Raji (cell line): Measurements from ENCODE around the gene LYRM4.

Experiments used
- POLR2A ChIP-seq: IDR thresholded peaks from 2 replicates; pipeline ENCODE4 v1.6.1; 2011; ENCODE audit warnings: low read depth, low read length, control low read depth; ENCODE audit not compliant: insufficient read depth

LYRM4 gene

DNA sequence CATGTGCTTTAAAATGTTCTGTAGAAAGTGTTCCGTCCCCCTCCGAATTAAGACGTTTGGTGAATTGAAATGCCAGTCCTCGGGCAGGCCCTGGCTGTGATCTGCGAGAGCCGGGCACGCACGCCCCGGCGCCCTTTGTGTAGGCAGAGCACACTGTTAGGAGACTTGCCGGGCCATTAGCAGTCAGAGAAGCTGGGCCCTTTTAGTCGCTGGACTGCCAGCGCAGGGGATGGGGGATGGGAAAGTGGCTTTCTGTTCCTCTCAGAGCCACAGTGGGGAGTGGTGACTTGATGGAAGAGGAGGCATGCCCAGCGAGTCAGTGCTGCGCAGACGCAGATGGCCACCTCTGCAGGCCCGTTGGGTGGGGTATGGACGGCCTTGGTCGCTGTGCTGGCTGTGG lies 173.4 kb downstream of the LYRM4 start:
- TF ChIP-seq POLR2A = no peak

DNA sequence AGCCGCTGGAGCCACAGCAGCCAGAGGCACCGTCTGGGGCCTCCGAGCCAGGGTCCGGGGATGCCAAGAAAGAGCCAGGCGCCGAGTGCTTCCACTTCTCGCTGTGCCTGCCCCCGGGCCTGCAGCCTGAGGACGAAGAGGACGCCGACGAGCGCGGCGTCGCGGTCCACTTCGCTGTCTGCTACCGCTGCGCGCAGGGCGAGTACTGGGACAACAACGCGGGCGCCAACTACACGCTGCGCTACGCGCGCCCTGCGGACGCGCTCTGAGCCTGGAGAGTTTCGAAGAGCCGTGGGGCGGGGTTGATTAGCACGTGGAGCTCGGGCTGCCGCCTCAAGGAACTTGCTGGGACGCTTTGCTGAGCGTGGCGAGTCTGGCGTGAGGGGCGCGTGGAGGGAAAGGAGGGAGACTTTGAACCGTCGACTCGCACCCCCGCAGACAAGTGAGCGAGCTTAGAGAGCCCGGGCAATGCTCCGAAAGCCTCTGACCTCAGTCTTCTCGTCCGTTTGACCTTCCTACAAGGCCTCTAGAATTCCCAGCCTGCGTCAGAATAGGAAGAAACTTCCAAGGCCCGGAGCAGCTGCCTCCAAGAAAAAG lies 174.4 kb downstream of the LYRM4 start:
- TF ChIP-seq POLR2A = no peak

DNA sequence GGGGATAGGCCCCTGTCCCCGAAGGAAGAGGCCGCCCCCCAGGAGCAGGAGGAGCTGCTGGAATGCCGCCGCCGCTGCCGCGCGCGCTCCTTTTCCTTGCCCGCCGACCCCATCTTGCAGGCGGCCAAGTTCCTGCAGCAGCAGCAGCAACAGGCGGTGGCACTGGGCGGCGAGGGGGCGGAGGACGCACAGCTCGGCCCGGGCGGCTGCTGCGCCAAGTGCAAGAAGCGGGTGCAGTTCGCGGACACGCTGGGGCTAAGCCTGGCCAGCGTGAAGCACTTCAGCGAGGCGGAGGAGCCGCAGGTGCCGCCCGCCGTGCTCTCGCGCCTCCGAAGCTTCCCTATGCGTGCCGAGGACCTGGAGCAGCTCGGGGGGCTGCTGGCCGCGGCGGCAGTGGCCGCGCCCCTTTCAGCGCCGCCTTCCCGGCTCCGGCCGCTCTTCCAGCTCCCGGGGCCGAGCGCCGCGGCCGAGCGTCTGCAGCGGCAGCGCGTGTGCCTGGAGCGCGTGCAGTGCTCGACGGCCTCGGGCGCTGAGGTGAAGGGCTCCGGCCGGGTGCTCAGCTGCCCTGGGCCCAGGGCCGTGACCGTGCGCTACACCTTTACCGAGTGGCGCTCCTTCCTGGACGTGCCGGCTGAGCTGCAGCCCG lies 175.0 kb downstream of the LYRM4 start:
- TF ChIP-seq POLR2A = no peak

DNA sequence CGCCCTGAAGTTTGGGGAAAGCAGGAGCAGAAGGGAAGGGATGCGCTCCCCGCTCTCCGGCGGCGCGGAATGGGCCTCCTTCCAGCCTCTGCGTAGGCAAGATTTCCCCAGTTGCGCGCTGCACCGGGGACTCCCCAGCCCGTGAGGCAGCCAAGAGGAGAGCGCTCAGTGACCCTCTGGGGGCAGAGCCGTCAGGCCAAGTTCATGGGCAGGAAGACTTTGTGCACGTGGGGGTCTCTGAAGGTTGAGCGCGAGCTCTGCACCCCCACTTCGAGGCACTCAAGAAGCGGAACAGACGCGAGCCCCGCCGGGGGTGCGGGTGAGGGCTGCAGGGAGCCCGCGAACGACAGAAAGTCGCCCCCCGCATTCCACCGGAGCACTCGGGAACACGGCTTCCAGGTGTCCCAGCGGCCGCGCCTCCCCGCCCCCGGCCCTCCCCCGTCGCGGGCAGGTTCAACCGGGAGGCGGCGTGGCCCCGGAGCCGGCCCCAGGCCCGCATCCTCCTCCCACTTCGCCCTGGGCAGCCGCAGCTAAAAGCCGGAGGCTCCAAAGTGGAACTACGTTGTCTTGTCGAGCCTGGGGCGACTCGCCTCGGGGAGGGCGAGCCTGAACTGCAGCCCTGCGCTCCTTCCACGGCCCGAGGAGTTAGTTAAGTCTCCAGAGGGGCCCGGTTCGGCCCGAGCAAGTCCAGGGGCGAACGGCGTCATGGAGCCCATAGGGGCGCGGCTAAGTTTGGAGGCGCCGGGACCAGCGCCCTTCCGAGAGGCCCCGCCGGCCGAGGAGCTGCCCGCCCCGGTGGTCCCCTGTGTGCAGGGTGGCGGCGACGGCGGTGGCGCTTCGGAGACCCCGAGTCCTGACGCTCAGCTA lies 175.7 kb downstream of the LYRM4 start, which contains the start of gene PPP1R3G:
PPP1R3G (plus strand) TSS at position 561 of the 867 bp plus-strand sequence; CDS start at position 706, 145 bp downstream.
- no peak for TF ChIP-seq POLR2A

DNA sequence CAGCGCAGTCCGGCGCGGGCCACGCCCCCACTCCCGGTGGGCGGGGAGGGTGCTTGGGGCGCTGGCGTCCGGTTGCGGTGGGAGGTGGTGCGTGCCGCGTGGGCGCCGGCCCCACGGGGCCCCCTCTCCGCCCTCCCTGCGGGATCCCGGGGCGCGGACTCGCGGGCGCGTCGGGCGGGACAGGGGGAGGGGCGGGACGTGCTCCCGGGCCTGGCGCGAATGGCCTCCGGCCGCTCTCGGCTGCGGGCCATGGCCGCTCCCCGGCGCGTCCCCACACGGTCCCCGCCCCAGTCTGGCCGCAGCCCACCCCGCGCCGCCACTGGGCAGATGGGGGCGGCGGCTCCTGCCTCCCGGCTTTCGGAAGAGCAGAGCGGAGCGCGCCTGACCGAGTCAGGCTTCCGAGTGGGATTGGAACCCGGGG lies 176.4 kb downstream of the LYRM4 start:
- no peak for TF ChIP-seq POLR2A

DNA sequence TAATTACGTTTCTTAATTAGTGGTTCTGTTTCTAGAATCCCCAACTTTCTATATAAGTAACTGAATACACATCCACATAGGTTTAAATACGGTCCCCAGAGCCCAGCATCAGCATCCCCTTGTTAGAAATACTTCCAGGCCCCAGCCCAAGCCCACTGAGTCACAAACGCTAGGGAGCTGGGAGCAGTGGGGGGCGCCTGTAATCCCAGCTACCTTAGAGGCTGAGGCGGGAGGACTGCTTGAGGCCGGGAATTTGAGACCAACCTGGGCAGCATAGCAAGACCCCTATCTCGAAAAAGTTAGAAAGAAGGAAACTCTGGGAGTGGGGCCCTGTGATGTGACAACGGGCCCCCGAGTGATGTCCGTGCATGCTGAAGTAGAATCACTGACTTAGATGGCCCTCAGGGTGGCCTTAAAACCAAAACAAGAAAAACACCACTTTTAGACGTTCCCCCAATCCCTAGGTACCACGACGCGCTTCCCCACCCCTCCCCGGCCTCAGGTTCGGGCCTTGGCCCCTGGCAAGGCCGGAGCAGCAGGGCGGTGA lies 176.9 kb downstream of the LYRM4 start:
- TF ChIP-seq POLR2A = no peak

DNA sequence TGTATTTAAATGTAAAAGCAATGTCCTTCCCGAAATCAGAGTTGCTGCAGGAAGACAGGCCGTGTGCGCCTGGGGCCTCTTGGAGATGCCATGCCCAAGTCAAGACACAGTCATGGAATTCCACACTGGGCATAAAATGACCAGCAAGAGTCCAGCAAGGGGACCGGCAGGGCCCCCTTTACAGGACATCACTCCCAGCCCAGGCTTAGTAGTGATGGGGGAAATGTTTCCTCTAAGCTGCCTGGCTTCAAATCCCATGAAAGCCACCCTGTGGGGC lies 177.5 kb downstream of the LYRM4 start:
- no peak for TF ChIP-seq POLR2A

DNA sequence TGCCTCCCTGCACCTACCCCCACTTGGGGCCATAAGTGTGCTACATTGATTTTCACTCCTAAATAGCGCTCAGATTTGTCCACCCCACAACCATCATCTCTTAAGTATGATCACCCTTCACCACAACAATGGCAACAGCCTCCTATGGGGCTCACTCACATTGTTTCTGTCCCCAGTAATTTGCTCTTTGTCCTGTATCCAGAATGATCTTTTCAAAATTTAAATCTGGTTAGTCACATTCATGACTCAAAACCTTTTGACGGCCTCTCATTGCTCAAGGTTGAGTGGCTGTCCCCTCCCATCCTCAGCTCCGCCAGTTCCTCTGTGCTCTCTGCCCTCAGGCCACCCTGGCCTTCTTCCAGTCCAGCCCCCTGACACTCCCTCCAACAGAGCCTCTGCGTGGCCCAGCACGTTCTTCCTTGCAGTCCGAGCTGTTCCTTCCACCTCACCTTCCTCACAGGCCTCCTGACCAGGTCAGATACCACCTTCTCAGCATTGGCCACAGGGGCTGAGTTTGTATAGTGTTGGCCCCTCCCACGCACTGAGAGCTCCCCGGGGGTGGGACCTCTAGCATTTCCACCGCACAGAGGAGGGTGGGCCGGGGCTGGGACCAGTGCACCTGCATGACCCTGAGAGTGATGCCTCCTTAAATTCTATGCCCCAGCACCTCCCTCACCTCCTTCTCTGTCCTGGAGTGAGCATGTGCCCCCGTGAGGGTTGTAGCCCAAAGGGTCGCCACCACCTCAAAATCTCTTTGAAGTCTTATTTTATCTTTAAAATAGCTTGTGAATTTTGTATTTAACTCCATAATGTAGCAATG lies 178.1 kb downstream of the LYRM4 start:
- TF ChIP-seq POLR2A = no peak

DNA sequence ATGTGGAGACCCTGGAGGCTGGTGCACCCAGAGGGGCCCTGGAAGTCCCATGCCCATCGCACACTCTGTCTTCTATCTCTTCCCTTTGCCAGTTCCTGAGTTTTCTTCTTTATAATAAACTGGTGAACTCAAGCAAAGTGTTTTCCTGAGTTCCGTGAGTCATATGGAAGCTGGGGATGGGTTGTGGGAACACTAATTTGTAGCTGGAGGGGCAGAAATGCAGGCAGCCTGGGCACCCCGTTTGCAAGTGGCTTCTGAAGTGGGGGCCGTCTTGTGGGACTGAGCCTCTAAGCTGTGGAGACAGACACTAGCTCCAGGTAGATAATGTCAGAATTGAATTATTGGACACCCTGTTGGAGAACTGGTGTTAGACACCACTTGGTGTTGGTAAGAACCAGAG lies 178.8 kb downstream of the LYRM4 start:
- no peak for TF ChIP-seq POLR2A

DNA sequence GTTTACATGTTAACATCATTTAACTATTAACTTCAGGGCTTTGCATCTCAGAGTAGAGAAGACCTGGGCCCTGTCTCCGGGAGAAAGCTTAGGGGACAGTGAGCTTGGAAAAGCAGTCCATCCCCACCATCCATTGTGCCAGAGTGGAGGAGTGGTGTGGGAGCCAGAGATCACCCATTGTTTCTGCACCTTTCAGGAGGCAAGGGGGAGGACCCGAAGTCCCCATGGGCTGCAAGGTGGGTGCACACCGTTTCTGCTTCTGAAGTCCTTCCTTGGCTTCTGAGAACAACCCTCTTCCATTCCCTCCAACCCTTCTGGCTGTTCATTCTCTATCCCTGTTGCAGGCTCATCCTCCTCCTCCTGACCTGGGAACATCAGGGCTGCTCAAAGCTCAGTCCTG lies 179.6 kb downstream of the LYRM4 start:
- TF ChIP-seq POLR2A = no peak

DNA sequence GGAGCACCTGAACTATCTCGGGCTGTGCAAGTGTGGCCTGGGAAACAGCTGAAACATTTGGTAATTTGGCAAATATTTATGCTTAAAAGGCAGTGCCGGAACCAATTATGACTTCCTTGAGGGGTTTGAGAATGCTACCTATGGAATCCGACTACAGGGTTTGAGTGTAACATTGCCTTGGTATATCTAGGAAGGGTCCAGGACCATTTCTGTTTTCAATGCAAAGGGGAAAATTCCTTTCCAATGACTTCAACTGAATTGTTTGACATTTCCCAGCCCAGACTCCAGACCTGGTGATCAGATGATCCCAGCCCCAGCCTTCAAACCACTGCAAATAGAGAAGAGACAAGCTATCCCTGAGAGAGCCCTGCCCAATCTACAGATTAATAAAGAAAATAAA lies 180.2 kb downstream of the LYRM4 start:
- TF ChIP-seq POLR2A = no peak

DNA sequence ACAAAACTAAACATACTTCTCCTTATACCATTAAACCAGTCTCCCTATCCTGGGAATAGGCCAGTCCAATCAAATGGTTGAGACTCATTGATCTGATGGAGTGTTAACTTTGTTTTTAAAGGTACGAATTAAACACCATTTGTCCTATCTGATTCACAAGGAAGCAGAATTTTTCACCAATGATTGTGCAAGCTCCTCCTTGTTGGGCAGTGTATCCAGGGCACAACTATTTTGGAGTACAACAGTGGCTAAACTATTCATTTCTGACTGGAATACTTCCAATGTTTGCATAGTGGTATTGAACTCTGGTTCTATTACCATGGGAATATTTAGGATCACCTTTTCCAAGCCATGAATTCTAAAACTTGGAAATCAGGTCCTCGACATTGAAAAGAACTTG lies 181.1 kb downstream of the LYRM4 start:
- TF ChIP-seq POLR2A = no peak

DNA sequence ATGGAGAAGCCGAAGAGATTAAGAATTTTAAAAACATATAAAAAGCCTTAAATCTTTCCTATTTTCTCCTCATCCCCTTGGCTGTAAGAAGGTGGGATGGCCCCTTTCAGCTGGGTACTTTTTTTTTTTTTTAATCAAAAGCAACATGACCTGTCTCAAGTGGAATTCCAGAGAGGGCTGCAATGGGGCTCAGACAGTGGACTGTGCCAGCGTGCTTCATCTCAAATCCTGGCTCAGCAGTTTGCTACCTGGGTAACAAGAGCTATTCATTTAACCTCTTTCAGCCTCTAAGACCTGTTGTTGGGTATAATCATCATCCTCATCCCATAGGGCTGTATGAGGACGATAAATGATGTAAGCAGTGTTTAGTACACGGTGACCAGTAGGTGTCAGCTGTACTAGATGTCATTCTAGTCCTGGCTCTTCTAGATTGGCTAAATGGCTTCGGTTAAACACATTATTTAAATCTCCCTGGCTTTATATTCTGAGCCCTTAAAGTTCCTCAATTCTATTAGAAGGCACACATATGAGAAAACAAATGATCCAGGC lies 182.6 kb downstream of the LYRM4 start:
- no peak for TF ChIP-seq POLR2A

DNA sequence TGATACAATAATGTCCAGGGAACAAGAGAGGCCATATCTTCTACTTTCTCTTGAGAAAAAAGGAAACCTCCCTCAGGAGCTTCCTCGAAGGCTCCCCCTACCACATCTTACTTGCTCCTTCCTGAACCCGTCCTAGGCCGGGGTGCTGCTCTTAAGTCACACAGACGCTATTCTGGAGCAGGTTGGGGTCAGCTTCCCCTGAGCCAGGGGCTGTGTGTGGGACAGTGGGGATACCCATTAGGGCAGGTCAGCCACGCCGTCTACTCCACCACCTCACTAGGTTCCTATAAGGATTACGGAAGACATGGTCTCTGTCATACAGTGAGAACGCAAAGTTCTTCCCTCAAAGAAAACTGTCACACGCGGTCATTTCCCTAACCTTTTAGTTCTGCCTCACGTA lies 183.8 kb downstream of the LYRM4 start:
- TF ChIP-seq POLR2A = no peak

DNA sequence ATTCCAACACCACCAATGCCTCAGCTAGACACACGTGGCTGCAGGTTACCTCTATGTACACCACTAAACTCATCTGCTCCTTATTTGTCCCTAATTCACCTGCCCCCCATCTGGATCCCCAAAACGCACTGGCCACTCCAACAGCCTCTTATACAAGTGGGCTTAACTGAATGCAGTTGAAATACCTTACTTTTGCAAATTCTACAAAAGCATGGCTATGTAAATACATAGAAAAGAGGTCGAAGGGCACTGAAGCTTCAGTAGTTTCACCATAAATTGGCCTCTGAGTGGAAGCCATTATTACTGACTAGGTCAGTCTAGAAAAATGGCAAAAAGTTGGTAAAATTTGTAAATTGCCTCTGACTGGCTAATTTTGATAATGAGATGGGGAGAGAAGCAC lies 186.8 kb downstream of the LYRM4 start:
- no peak for TF ChIP-seq POLR2A
